ENCODE measurements around the gene PLAGL2. TPM values are rescaled to one million over a fixed set of nuclear protein-coding genes. Genes with fewer than 3 reads are reported as not detected.

The PLAGL2 gene
- total and polyA plus RNA-seq, 2 of the 8 experiments (the other 6 are each of a cell fraction or from before 2014, with no cell fraction given) = 20.6 to 25.4 TPM

GRCh38 chr20:32216179-32217142 lies 8.9 kb upstream of the PLAGL2 start:
- Histone ChIP-seq H2BK15ac (ENCODE audit: low read length) (no peak overlapping the region), H3K79me2 (ENCODE audit: control insufficient read depth in 1 of 2, insufficient read depth in 2 of 2, low read length in 2 of 2) (no peaks in the 10 kb centered on the region), H3K79me1 (ENCODE audit: low read depth, low read length) (no peaks in the 10 kb centered on the region; the same call in 1 of the 2 replicates), H4K91ac (replicated peaks; ENCODE audit: insufficient read length, low read length) (no peak overlapping the region), H3K27ac (ENCODE audit: low read depth, low read length) (no peak overlapping the region), H3K4ac (replicated peaks; ENCODE audit: insufficient read length, low read depth, low read length) (no peak overlapping the region), H2BK12ac (ENCODE audit: low read depth, low read length) (no peak overlapping the region), H2BK120ac (replicated peaks; ENCODE audit: low read depth, low read length) (no peak overlapping the region), H2AK5ac (ENCODE audit: low read depth, low read length) (no peak overlapping the region), H4K20me1 (replicated peaks in 1 of 2; ENCODE audit: control insufficient read depth in 1 of 2, insufficient read depth in 2 of 2, low read length in 2 of 2) (peaks cover 2 to 4% of the 10 kb centered on the region in 2 experiments), H3K23me2 (ENCODE audit: low read depth, low read length) (no peaks in the 10 kb centered on the region), H3K4me1 (replicated peaks in 1 of 4; ENCODE audit: control insufficient read depth in 3 of 4, insufficient read depth in 4 of 4, low read length in 3 of 4) (no peaks in the 10 kb centered on the region), H3K56ac (replicated peaks; ENCODE audit: insufficient read length, low read depth, low read length) (no peak overlapping the region), H3K9ac (replicated peaks in 1 of 4; ENCODE audit: extremely low read depth in 1 of 4, low read depth in 3 of 4, low read length in 3 of 4) (no peak overlapping the region), H4K5ac (ENCODE audit: insufficient read length, low read depth, low read length) (no peak overlapping the region), H2BK5ac (ENCODE audit: low read depth, low read length) (no peak overlapping the region), H3K4me2 (ENCODE audit: insufficient read depth in 1 of 2, low read depth in 2 of 2, low read length in 2 of 2) (no peak overlapping the region), H4K8ac (ENCODE audit: extremely low read depth, insufficient read depth, low read length) (no peak overlapping the region), H3K4me3 (ENCODE audit: extremely low read depth in 1 of 4, insufficient read depth in 2 of 4, low read depth in 3 of 4, low read length in 4 of 4) (no peak overlapping the region), H2AFZ (ENCODE audit: low read length) (no peak overlapping the region), H3K14ac (ENCODE audit: insufficient read length) (no peak overlapping the region), H3K36me3 (ENCODE audit: control insufficient read depth in 2 of 4, insufficient read depth in 4 of 4, low read length in 3 of 4) (peaks cover 30 to 40% (median 31%) of the 10 kb centered on the region in 4 experiments), H3K9me3 (ENCODE audit: insufficient read depth in 2 of 2, low read depth in 1 of 2, low read length in 1 of 2) (no peaks in the 10 kb centered on the region), H3K23ac (ENCODE audit: insufficient read length) (no peak overlapping the region), H3K18ac (ENCODE audit: extremely low read depth, low read length) (no peak overlapping the region), H3K27me3 (replicated peaks in 1 of 4; ENCODE audit: control insufficient read depth in 3 of 4, extremely low read depth in 1 of 4, insufficient read depth in 3 of 4, low read length in 3 of 4) (no peaks in the 10 kb centered on the region), H2BK20ac (ENCODE audit: low read length) (no peak overlapping the region)
- ChIA-PET CTCF (ENCODE audit: partially characterized antibody) (no interaction called here), POLR2A (ENCODE audit: partially characterized antibody) (interaction anchor here (0.6 to 3.4 kb wide), 6 partner anchors 8 to 25 kb away, joined by 3 to 16 read pairs (median 3); no protein-coding TSS in a partner anchor)
- TF ChIP-seq YY1 (IDR thresholded peaks at IDR 0.05; ENCODE audit: low read depth, low read length) (no peak), E2F6 (IDR thresholded peaks at IDR 0.05) (no peak), SAP30 (IDR thresholded peaks at IDR 0.05; ENCODE audit: insufficient read depth, insufficient replicate concordance, low read length) (no peak), TBP (IDR thresholded peaks at IDR 0.05; ENCODE audit: low read depth, low read length) (no peak), CHD2 (IDR thresholded peaks at IDR 0.05; ENCODE audit: low read length) (no peak), POLR2AphosphoS5 (IDR thresholded peaks at IDR 0.05; ENCODE audit: low read depth, low read length) (no peak), MAFK (IDR thresholded peaks at IDR 0.05; ENCODE audit: low read depth, low read length) (no peak), ZNF274 (IDR thresholded peaks at IDR 0.05; ENCODE audit: borderline replicate concordance, extremely low read depth, low read length) (no peak), TAF7 (optimal IDR thresholded peaks at IDR 0.05; ENCODE audit: borderline replicate concordance, low read depth, low read length) (no peak)
- DNase-seq (ENCODE audit: low read depth in 1 of 2, low spot score in 2 of 2) = no peak
- FAIRE-seq = no peak
- 90% methylated on average over 13 of the region's 13 CpGs; no CpG with 5 or more reads in 1 of the 2 experiments for WGBS, 2 experiments (ENCODE audit: extremely low coverage in 1 of 2, insufficient coverage in 1 of 2, insufficient read length in 1 of 2, insufficient replicate concordance in 2 of 2, low coverage in 1 of 2, low lambda C conversion rate in 2 of 2, missing lambda C conversion rate in 1 of 2)

Measured in H1 (cell line).